H1 (cell line): ENCODE results near the gene NAE1. TPM values are rescaled to one million over a fixed set of nuclear protein-coding genes. Genes with fewer than 3 reads are reported as not detected.

Source experiments
- CTCF ChIA-PET: fragments of 300-600 bp; sonication (Branson Sonifier 250); formaldehyde crosslinking; loops from one replicate; lab custom pipeline; 2021; ENCODE audit not compliant: partially characterized antibody; lab: Charles Lee
- POLR2A ChIA-PET: fragments of 300-600 bp; sonication (Branson Sonifier 250); formaldehyde crosslinking; loops from one replicate; lab custom pipeline; 2021; ENCODE audit warnings: inconsistent platforms; ENCODE audit not compliant: partially characterized antibody; lab: Charles Lee
- DNase-seq, 2 experiments: peaks; one replicate each; pipeline versions ENCODE4 v3.0.0 to v3.0.0-alpha.2; 2010 to 2022; ENCODE audit warnings: low spot score in 2 of 2, low read depth in 1 of 2, mixed read lengths in 1 of 2
- FAIRE-seq: peaks from 2 replicates; lab custom pipeline; 2011; peaks lifted over from hg19 to GRCh38; lab: Jason Lieb, UNC
- H2AFZ ChIP-seq: 2 replicates; pipeline ENCODE4 v1.8.1; 2012; ENCODE audit warnings: low read length, inconsistent platforms
- H2AK5ac ChIP-seq: 2 replicates; pipeline ENCODE4 v1.6.1; 2013; ENCODE audit warnings: low read depth, low read length
- H2BK120ac ChIP-seq: replicated peaks from 2 replicates; pipeline ENCODE3; 2013; ENCODE audit warnings: low read depth, low read length, inconsistent platforms
- H2BK12ac ChIP-seq: 2 replicates; pipeline ENCODE4 v1.6.1; 2013; ENCODE audit warnings: low read depth, low read length
- H2BK15ac ChIP-seq: 2 replicates; pipeline ENCODE4 v1.6.1; 2013; ENCODE audit warnings: low read length
- H2BK20ac ChIP-seq: 2 replicates; pipeline ENCODE4 v1.6.1; 2013; ENCODE audit warnings: low read length
- H2BK5ac ChIP-seq: 2 replicates; pipeline ENCODE4 v1.6.1; 2013; ENCODE audit warnings: low read depth, low read length
- H3K14ac ChIP-seq: 2 replicates; pipeline ENCODE4 v1.6.1; 2013; ENCODE audit warnings: inconsistent platforms; ENCODE audit not compliant: insufficient read length
- H3K18ac ChIP-seq: 2 replicates; pipeline ENCODE4 v1.6.1; 2013; ENCODE audit warnings: low read length; ENCODE audit errors: extremely low read depth
- H3K23ac ChIP-seq: 2 replicates; pipeline ENCODE4 v1.6.1; 2013; ENCODE audit warnings: inconsistent platforms; ENCODE audit not compliant: insufficient read length
- H3K23me2 ChIP-seq: 2 replicates; pipeline ENCODE4 v1.6.1; 2013; ENCODE audit warnings: low read depth, low read length
- H3K27ac ChIP-seq: 2 replicates; pipeline ENCODE4 v1.6.1; 2011; ENCODE audit warnings: low read depth, low read length, inconsistent platforms
- H3K27me3 ChIP-seq, 4 experiments: replicated peaks in 1 of 4; 1 replicate in 1 of 4; 2 replicates in 3 of 4; pipeline versions ENCODE4 v1.6.1 to v1.8.1; 2011 to 2013; ENCODE audit warnings: low read length in 3 of 4, mild to moderate bottlenecking in 3 of 4, inconsistent platforms in 2 of 4, mixed read lengths in 2 of 4, moderate library complexity in 1 of 4; ENCODE audit not compliant: control insufficient read depth in 3 of 4, insufficient read depth in 3 of 4; ENCODE audit errors: extremely low read depth in 1 of 4
- H3K36me3 ChIP-seq, 4 experiments: 2 replicates each; pipeline versions ENCODE4 v1.6.1 to v1.8.1; 2011 to 2013; ENCODE audit warnings: mild to moderate bottlenecking in 4 of 4, low read length in 3 of 4, moderate library complexity in 2 of 4, control low read depth in 1 of 4, inconsistent platforms in 1 of 4; ENCODE audit not compliant: insufficient read depth in 4 of 4, control insufficient read depth in 2 of 4
- H3K4ac ChIP-seq: replicated peaks from 2 replicates; pipeline ENCODE3; 2013; ENCODE audit warnings: low read length, low read depth, mixed read lengths, inconsistent platforms; ENCODE audit not compliant: insufficient read length
- H3K4me1 ChIP-seq, 4 experiments: replicated peaks in 1 of 4; 1 replicate in 1 of 4; 2 replicates in 3 of 4; pipeline versions ENCODE4 v1.6.1 to v1.8.1; 2011 to 2013; ENCODE audit warnings: low read length in 3 of 4, inconsistent platforms in 2 of 4, mixed read lengths in 1 of 4; ENCODE audit not compliant: insufficient read depth in 4 of 4, control insufficient read depth in 3 of 4
- H3K4me2 ChIP-seq, 2 experiments: 2 replicates each; pipeline versions ENCODE4 v1.6.1 to v1.8.1; 2011 to 2013; ENCODE audit warnings: low read depth in 2 of 2, low read length in 2 of 2, control low read depth in 1 of 2, inconsistent platforms in 1 of 2, mild to moderate bottlenecking in 1 of 2; ENCODE audit not compliant: insufficient read depth in 1 of 2
- H3K4me3 ChIP-seq, 4 experiments: fragments of 200-600, 300-600 bp in 1 of 4; sonication (generic), shearing (Covaris generic), sonication (Bioruptor Twin) in 1 of 4; 2 replicates each; pipeline versions ENCODE4 v1.5.1 to v1.8.1; 2011 to 2016; ENCODE audit warnings: low read length in 4 of 4, low read depth in 3 of 4, control low read depth in 2 of 4, inconsistent platforms in 2 of 4, mild to moderate bottlenecking in 2 of 4, mixed read lengths in 1 of 4, moderate library complexity in 1 of 4; ENCODE audit not compliant: insufficient read depth in 2 of 4; ENCODE audit errors: extremely low read depth in 1 of 4
- H3K56ac ChIP-seq: replicated peaks from 2 replicates; pipeline ENCODE3; 2013; ENCODE audit warnings: low read depth, mild to moderate bottlenecking, mixed read lengths, low read length, inconsistent platforms; ENCODE audit not compliant: insufficient read length
- H3K79me1 ChIP-seq: 2 replicates; pipeline ENCODE4 v1.6.1; 2013; ENCODE audit warnings: low read depth, low read length, control low read depth
- H3K79me2 ChIP-seq, 2 experiments: 2 replicates each; pipeline versions ENCODE4 v1.6.1 to v1.8.1; 2012 to 2013; ENCODE audit warnings: low read length in 2 of 2, mild to moderate bottlenecking in 2 of 2, inconsistent platforms in 1 of 2; ENCODE audit not compliant: insufficient read depth in 2 of 2, control insufficient read depth in 1 of 2
- H3K9ac ChIP-seq, 4 experiments: replicated peaks in 1 of 4; 1 replicate in 1 of 4; 2 replicates in 3 of 4; pipeline versions ENCODE4 v1.6.1 to v1.8.1; 2011 to 2013; ENCODE audit warnings: low read depth in 3 of 4, low read length in 3 of 4, control low read depth in 2 of 4, mild to moderate bottlenecking in 2 of 4, moderate library complexity in 2 of 4, inconsistent platforms in 1 of 4; ENCODE audit errors: extremely low read depth in 1 of 4
- H3K9me3 ChIP-seq, 2 experiments: 2 replicates each; pipeline versions ENCODE4 v1.6.1 to v1.8.1; 2012 to 2013; ENCODE audit warnings: mild to moderate bottlenecking in 2 of 2, moderate library complexity in 2 of 2, control low read depth in 1 of 2, inconsistent platforms in 1 of 2, low read depth in 1 of 2, low read length in 1 of 2, mixed read lengths in 1 of 2; ENCODE audit not compliant: insufficient read depth in 2 of 2
- H4K20me1 ChIP-seq, 2 experiments: replicated peaks in 1 of 2; 2 replicates each; pipeline versions ENCODE3 to v1.8.1; 2011 to 2013; ENCODE audit warnings: inconsistent platforms in 2 of 2, low read length in 2 of 2, mild to moderate bottlenecking in 1 of 2; ENCODE audit not compliant: insufficient read depth in 2 of 2, control insufficient read depth in 1 of 2
- H4K5ac ChIP-seq: 2 replicates; pipeline ENCODE4 v1.6.1; 2013; ENCODE audit warnings: low read length, low read depth, mixed read lengths, inconsistent platforms; ENCODE audit not compliant: insufficient read length
- H4K8ac ChIP-seq: 2 replicates; pipeline ENCODE4 v1.8.0; 2013; ENCODE audit warnings: mild to moderate bottlenecking, moderate library complexity, low read length, inconsistent platforms; ENCODE audit not compliant: insufficient read depth; ENCODE audit errors: extremely low read depth
- H4K91ac ChIP-seq: replicated peaks from 2 replicates; pipeline ENCODE3; 2013; ENCODE audit warnings: low read length, mixed read lengths, inconsistent platforms; ENCODE audit not compliant: insufficient read length
- HDAC2 ChIP-seq, 2 experiments: fragments of 300-600 bp in 1 of 2; sonication (generic) in 1 of 2; IDR thresholded peaks; 2 replicates each; pipeline ENCODE4 v1.6.1; 2011 to 2012; ENCODE audit warnings: low read depth in 2 of 2, low read length in 2 of 2, mild to moderate bottlenecking in 2 of 2, moderate library complexity in 2 of 2, borderline replicate concordance in 1 of 2, inconsistent platforms in 1 of 2
- KDM4A ChIP-seq: IDR thresholded peaks from one replicate; pipeline ENCODE4 v1.7.1; 2012; ENCODE audit warnings: low read depth, mild to moderate bottlenecking, moderate library complexity, low read length, inconsistent platforms; ENCODE audit not compliant: severe bottlenecking
- NRF1 ChIP-seq: IDR thresholded peaks from 2 replicates; pipeline ENCODE4 v1.6.1; 2011; ENCODE audit warnings: mild to moderate bottlenecking, low read depth, low read length, improper control_type of control experiment
- SP2 ChIP-seq: IDR thresholded peaks from 2 replicates; pipeline ENCODE4 v1.6.1; 2012; ENCODE audit warnings: mild to moderate bottlenecking, low read length, inconsistent platforms
- ZNF274 ChIP-seq: IDR thresholded peaks from 2 replicates; pipeline ENCODE4 v1.7.0; 2012; ENCODE audit warnings: low read length, borderline replicate concordance; ENCODE audit errors: extremely low read depth
- WGBS, 2 experiments: shearing (Covaris generic) in 1 of 2; methylation state at CpG; one replicate each; pipeline versions ENCODE4 v1.1.6 to v1.1.7; 2013 to 2015; ENCODE audit warnings: low lambda C conversion rate in 2 of 2, mixed read lengths in 2 of 2, inconsistent platforms in 1 of 2, low coverage in 1 of 2, missing lambda C conversion rate in 1 of 2; ENCODE audit not compliant: insufficient replicate concordance in 2 of 2, insufficient coverage in 1 of 2, insufficient read length in 1 of 2; ENCODE audit errors: extremely low coverage in 1 of 2, missing lambda C conversion rate in 1 of 2; 5-methylcytosine and 5-hydroxymethylcytosine counted together
- polyA plus RNA-seq, 7 experiments: library from polyadenylated mRNA; depleted of rRNA in 3 of 7; stranded (reverse) in 5 of 7; unstranded in 2 of 7; fragments of >200 nt in 5 of 7; fragments of 200-250 nt in 2 of 7; gene quantifications; 1 replicate in 5 of 7; 2 replicates in 1 of 7; 4 replicates in 1 of 7; pipeline versions ENCODE4 v1.2.1 to v1.2.3, GENCODE V29; 2011 to 2013; ENCODE audit warnings: missing spikeins in 2 of 7, mixed read lengths in 2 of 7
- total RNA-seq: library from RNA; stranded (reverse); fragmentation: NEBNext Ultra II Directional; extraction: Animal tissue kit (Norgen Biotek cat#: 25700); gene quantifications from 2 replicates; pipeline ENCODE4 v1.2.1, GENCODE V29; 2021

Gene NAE1
- total and polyA plus RNA-seq, 2 of the 8 experiments (the other 6 are each of a cell fraction or from before 2014, with no cell fraction given) = 66.6 to 155 TPM

GRCh38 chr16:66869424-66869823, 38.6 kb upstream of the NAE1 start:
- H3K79me1 ChIP-seq = no peaks in the 10 kb centered on the region
- no peak overlapping the region for H3K4me3 ChIP-seq
- H4K20me1 ChIP-seq = no peaks in the 10 kb centered on the region
- H3K27ac ChIP-seq = no peak overlapping the region
- H3K4ac ChIP-seq = no peak overlapping the region
- H2AFZ ChIP-seq = no peak overlapping the region
- H3K18ac ChIP-seq = no peak overlapping the region
- no peak overlapping the region for H4K91ac ChIP-seq
- H3K23ac ChIP-seq = no peak overlapping the region
- no peaks in the 10 kb centered on the region for H3K23me2 ChIP-seq
- no peak overlapping the region for H2BK15ac ChIP-seq
- H2BK5ac ChIP-seq = no peak overlapping the region
- 83% methylated on average over 1 of the region's 1 CpG; no CpG with 5 or more reads in 1 of the 2 experiments for WGBS, 2 experiments
- H3K9ac ChIP-seq = no peak overlapping the region
- no peak overlapping the region for H4K8ac ChIP-seq
- no peak overlapping the region for H2BK120ac ChIP-seq
- H3K4me1 ChIP-seq = peaks cover 0 to 5% (median 2%) of the 10 kb centered on the region in 4 experiments; a peak in 4 of 7 replicates
- no peak overlapping the region for H2AK5ac ChIP-seq
- no peak overlapping the region for H4K5ac ChIP-seq
- no peak overlapping the region for H3K14ac ChIP-seq
- no peaks in the 10 kb centered on the region for H3K9me3 ChIP-seq
- no peak overlapping the region for H3K4me2 ChIP-seq
- FAIRE-seq = no peak
- TF ChIP-seq KDM4A = no peak
- TF ChIP-seq NRF1 = no peak
- TF ChIP-seq HDAC2 (IDR thresholded peaks at IDR 0.05; ENCODE audit: borderline replicate concordance in 1 of 2, low read depth in 2 of 2, low read length in 2 of 2) = no peak
- no peak for TF ChIP-seq ZNF274
- TF ChIP-seq SP2 = no peak
- ChIA-PET POLR2A (no interaction called here), CTCF (interaction anchor here (0.6 to 4.8 kb wide), 8 partner anchors 13 to 196 kb away, joined by 3 to 81 read pairs (median 16); partner anchors contain the start of genes CA7 and NAE1)
- H2BK12ac ChIP-seq = no peak overlapping the region
- H3K79me2 ChIP-seq = no peaks in the 10 kb centered on the region
- DNase-seq = no peak
- H2BK20ac ChIP-seq = no peak overlapping the region
- H3K36me3 ChIP-seq = no peaks in the 10 kb centered on the region
- H3K27me3 ChIP-seq = no peaks in the 10 kb centered on the region; a peak in 1 of 7 replicates
- no peak overlapping the region for H3K56ac ChIP-seq
